VCaP (cell line): ENCODE data around the gene PYDC2.

Experiments
- H3K27ac ChIP-seq: fragments of 450-650 bp; 2 replicates; pipeline ENCODE4 v1.5.1; 2017
- CTCF ChIP-seq: fragments of 450-650 bp; conservative IDR thresholded peaks from 2 replicates; pipeline ENCODE4 v1.5.1; 2017; ENCODE audit warnings: mild to moderate bottlenecking, moderate library complexity

PYDC2 gene

DNA sequence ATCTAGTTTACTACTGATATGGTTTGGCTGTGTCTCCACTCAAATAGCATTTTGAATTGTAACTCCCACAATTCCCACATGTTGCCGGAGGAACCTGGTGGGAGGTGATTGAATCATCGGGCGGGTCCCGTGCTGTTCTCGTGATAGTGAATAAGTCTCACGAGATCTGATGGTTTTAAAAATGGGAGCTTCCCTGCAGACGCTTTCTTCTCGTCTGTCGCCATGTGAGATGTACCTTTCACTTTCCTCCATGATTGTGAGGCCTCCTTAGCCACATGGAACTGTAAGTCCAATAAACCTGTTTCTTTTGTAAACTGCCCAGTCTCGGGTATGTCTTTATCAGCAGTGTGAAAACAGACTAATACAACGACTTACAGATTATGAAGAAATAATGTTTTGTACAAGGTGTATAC lies 35.6 kb upstream of the PYDC2 start:
- TF ChIP-seq CTCF = no peak
- no peak overlapping the region for H3K27ac ChIP-seq

DNA sequence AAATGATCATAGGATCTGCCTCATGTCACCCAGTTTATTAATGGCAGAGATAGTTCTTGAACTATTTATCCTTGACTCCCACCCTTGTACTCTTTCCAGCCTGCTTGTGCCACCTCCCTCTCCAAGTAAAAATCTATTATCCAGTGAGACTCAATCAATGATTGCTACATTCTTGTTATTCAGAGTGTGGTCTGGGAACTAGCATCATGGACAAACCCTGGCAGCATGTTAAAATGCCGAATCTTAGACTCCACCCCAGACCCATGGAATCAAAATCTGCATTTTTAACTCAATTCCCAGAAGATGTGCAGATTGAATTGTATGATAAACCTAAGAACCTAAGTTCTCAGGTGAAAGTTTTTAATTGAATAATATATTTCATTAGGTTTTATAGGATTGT lies 34.7 kb upstream of the PYDC2 start:
- H3K27ac ChIP-seq = no peak overlapping the region
- TF ChIP-seq CTCF = no peak

DNA sequence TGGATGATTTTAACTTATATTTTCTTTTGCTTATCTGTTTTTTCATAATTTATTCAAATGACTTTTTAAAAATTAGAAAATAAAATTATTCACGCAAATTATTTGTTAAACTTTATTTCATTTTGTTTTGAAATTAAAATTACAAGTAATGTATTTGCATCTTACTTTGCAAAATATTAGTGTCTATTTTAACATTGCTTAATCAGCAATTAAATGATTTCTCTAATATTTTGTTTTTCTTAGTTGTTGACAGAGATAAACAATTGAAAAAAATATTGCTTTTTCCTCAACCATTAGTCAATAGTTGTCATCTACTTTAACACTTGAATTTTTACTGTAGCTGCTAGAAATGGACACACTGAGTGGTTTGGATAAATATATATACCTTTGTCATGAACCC lies 32.8 kb upstream of the PYDC2 start:
- no peak overlapping the region for H3K27ac ChIP-seq
- no peak for TF ChIP-seq CTCF

DNA sequence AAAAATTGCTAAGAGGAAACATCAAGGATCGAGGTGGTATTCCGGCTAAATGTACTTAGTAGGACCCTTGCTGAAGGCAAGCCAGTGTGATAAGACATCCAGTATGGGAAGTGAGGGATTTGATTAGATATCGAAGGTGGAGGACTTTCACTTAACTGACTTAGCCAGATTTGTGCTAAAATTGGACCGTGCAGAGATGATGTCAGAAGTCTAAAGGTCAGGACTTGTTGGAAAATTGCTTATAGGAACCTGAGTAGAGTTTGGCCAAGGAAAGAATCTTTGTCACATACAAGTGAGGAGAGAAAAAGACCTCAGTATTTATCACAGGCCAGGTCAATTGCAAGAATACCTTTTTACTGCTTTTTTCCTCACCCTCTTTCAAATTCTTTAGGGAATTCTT lies 30.9 kb upstream of the PYDC2 start:
- no peak for TF ChIP-seq CTCF
- no peak overlapping the region for H3K27ac ChIP-seq

DNA sequence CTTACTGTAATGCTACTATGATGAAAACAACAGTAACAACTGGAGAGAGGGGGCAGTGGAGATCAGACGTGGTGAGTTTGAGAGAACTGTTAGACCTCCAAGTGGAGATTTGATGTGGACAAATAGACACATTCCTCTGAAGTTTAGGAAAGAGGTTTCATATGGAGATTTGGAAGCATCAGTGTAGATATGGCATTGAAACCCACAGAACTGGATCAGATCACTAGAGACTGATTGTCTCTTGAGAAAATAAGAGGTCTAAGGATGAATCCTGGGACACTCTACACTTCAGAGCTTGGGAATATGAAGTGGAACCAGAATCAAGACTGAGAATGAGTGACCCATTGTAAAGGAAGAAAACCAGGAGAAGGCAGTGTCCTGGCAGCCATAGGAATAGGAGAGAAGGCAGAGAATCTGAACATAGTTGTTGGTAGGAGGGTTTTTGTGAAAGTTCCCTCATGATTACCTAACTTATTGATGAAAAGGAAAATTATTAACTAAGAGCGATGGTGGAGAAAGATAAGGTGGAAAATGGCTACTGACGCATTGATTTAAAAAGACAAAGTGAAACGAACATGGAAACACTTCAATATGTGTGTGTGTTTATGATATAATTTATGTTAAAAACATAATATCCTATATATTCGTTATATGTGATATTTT lies 29.7 kb upstream of the PYDC2 start:
- no peak for TF ChIP-seq CTCF
- H3K27ac ChIP-seq = no peak overlapping the region

- no peak overlapping the region for H3K27ac ChIP-seq
- TF ChIP-seq CTCF = no peak
Observed at GRCh38 chr3:191432162-191432561, 28.8 kb upstream of the PYDC2 start.

- no peak overlapping the region for H3K27ac ChIP-seq
- TF ChIP-seq CTCF = no peak
Observed at GRCh38 chr3:191434024-191434423, 26.9 kb upstream of the PYDC2 start.

GRCh38 chr3:191435981-191436380 lies 25.0 kb upstream of the PYDC2 start:
- no peak overlapping the region for H3K27ac ChIP-seq
- TF ChIP-seq CTCF = no peak
